Measurements from ENCODE around the gene INSC.

The INSC gene

DNA sequence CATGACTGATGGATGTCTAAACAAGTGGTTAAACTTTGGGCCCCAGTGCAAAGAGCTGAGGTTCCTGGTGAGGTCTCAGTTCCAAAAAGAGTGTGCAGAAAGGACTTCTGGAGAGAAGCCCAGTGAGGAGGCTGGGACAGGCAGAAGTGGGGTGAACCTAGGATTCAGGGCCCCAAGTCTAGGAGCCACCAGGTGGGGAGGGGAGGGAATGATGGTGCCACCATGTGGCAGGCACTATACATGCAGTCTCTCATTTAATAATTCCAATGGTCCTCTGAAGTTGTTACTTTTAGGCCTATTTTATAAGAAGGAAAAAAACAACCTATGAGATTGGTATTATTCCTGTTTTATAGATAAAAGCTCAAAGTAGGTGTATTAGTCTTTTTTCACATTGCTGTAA is 102.0 kb downstream of the INSC start:
- DNase-seq (ENCODE audit: low read depth in 2 of 2), result no peak

DNA sequence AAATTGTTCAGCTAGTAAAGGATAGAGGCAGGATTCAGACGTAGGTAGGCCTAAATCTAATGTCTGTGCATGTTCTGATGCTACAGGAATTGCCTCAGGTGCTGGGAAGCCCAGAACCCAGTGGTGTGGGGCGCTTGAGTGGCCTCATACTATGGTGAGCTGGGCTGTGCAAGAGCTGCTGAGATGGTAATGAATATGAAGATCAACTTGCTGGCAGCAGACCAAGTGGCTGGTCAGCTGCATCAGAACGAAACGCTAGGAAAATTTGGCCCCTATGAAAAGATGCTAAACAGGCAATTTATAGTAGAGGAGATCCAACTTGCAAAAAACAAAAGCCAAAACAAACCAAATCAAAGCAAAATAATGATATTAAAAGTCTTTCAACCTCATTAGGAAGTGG is 102.7 kb downstream of the INSC start:
- no peak for DNase-seq (ENCODE audit: low read depth in 2 of 2)

DNA sequence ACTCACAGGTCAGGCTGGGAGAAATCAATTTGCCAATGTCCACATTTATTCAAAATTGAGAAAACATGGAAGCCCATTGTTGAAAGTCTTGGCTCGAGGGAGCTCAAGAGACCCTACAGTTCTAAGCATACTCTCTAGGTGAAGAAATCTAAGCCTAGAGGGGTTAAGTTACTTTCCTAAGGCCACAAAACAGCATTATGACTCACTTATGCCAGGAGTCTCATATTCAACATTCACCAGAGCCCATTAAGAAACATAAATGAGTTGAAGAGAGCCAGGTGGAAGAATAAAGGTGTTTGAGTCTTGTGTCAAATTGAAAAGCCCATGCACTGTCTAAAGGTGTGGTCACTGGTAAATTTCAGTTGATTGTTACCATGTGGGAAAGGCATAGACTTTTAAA is 108.1 kb downstream of the INSC start:
- DNase-seq (ENCODE audit: low read depth in 2 of 2), result no peak

DNA sequence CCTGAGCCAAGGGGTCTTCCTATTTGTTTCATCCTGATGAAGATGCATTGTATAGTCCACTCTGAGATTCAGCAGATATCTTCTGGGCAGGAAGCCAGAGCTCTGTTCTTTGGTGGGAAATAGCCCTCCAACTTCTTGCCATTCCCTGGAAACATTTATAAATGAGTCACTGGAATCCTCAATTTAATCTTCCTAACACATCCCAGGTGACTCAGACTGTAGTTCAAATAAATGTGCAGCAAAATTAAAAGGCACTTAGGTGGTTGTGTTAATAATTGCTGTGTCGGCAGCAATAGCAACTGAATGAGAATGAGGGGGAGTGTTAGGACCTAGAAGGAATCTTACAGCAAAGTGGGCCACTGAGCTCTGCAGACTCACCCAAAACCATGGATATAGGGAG is 108.6 kb downstream of the INSC start:
- DNase-seq (ENCODE audit: low read depth in 2 of 2), result no peak

DNA sequence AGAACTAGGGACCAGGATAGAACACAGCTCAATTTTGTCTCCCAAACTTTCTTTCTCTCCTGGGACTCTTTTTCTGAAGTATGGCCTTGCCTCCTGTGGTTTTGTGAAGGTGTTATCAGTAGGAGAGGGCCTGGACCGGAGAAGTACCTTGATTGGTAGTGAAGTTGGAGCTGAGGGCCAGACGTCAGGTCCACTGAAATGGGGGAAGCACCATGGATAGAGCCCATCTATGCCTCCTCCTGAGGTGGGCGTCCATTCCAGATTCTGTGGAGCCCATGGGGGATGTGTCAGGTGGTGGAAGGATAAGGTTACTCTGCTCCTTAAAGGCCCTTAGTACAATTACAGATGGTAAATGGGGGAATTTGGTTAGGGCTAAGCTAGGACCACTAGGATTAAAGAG is 109.7 kb downstream of the INSC start:
- no peak for DNase-seq (ENCODE audit: low read depth in 2 of 2)

- no peak for DNase-seq (ENCODE audit: low read depth in 2 of 2)
Observed at GRCh38 chr11:15227011-15227410, 112.3 kb downstream of the INSC start.

- no peak for DNase-seq (ENCODE audit: low read depth in 2 of 2)
Observed at GRCh38 chr11:15228331-15228849, 113.7 kb downstream of the INSC start.

DNA sequence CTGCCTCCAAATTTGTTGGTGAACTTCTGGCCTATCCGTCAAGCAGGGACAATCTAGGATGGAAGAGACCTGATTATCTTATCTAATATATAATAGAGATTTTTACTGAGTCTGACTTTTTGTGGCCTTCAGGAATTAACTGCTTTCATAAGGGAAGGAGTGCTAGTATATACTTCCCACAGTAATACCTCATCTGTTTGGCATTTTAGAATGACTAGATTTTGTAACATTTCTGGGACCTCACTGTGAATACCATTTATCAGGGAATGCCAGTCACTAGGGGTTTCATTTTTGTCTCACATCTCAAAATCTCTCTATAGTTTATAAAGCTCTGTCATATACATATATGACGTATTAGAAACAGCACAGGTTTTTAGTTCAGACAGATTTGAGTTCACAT is 114.3 kb downstream of the INSC start:
- DNase-seq (ENCODE audit: low read depth in 2 of 2), result no peak

DNA sequence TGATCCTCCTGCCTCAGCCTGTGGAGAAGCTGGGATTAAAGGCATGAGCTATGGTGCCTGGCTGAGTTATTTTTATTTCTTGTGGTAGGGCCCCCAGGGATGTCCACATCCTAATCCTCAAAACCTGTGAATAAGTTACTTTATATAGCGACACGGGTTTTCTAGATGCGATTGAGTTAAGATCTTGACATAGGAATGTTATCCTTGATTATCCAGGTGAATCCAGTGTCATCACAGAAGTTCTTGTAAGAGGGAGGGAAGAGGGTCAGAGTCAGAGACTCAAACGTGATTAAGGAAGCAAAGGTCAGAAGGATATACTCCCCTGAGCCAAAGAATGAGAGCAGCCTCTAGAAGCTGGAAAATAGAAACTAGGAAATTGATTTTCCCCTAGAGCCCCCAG is 117.8 kb downstream of the INSC start:
- DNase-seq (ENCODE audit: low read depth in 2 of 2), result no peak

DNA sequence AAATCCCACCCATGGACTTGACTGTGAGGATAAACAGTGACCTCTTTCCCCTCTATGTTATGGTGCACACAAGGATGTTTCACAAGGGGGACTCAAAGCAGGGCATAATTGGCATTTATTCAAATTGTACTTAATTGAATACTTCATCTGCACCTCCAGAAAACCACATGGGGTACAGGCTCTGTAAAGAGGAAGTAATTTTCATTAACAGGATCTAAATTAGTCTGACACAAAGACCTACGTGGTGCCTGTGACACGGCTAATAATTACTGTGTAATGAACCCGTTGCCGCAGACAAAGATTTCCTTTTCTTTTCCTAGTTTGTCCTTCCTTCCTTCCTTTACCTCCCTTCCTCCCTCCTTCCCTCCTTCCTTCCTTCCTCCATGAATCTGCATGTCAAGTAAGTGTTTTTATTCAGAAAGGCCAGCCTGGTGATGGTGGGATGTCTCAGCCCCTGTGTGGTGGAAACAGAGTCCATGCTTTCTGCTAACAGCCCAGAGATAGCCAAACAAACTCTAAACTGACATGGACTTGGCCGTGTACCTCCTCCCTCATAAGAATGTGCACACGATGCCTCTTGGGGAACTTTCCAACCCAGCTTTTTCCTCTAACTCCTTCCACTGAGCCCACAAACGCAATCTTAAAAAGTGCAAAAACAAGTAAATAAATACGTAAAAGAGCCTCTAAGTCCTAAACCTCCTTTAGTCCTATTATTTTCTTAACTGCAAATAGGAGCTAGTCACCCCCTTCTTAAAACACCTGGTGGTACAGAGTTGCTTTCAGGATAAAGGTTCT is 118.8 kb downstream of the INSC start:
- DNase-seq (ENCODE audit: low read depth in 2 of 2), result no peak

GRCh38 chr11:15234796-15235195 is 120.1 kb downstream of the INSC start:
- no peak for DNase-seq (ENCODE audit: low read depth in 2 of 2)

DNA sequence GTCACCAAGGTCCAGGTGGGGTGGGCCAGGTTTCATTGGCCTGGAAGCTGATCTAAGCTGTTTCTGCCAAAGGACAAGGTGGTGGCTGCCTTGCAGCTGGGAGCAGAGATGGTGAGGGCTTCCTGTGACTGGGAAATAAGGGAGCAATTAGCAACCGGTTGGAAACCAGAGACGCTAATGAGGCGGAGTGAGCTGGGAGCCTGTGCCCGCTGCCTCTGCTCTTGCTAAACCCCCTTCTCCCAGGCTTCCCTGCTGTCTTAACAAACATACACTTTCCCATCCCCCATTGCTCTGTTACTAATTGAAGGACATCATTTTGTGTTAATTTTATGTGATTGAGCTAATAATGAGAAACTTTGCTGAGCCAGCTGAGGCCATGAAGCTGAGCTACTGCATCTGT is 121.8 kb downstream of the INSC start:
- DNase-seq (ENCODE audit: low read depth in 2 of 2), result no peak

- DNase-seq (ENCODE audit: low read depth in 2 of 2), result no peak
Observed at GRCh38 chr11:15238856-15239255, 124.1 kb downstream of the INSC start.

DNA sequence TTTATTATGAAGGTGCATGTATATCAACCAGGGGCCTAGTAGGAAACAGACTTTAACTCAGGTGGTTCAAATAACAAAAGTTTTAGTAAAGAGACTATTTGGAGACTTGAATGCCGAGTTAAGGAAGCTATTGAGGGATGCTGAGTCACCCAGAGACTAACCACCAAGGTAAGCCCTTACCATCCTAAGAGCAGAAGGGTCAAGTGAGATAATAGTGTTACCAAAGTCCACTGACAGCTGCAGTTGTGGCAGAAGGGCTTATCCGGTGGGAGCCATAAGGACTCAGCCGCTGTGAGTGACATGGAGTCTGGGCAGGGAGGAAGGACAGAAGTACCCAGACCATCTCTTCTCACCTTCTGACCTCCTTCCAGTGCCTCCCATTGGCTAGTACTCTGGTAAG is 134.0 kb downstream of the INSC start:
- DNase-seq (ENCODE audit: low read depth in 2 of 2), result no peak

DNA sequence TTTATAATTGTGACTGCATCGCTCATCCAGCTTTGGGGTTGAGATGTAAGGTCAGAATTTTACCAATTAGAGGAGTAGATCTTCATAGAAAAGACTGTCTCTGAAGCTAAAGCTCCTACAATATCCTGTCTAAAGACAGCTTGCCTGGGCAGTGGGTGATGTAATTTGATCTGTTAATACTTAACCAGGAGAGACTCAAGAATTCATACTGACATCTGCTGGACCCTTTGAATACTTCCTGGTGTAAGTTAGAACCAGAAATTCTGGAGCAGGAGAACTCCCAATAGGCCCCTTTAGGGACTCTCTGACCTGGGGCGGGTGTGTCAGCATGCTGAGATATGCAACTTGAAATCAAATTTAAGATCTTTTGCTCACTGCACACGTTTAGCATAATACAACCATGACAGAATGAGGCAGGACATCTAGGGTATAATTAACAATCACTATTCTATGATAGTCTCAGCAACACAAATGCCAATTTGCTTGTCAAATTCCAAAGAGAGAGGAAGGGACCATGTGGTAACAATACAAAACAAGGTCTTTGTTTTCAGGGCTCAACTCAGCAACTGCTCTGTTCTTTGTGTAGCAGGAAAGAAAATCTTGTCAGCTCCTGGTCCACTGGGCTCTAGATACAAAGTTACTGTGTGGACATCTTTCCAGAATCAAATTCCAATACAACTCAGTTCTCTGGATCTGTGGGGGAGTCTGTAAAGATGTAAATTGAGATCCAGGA is 143.9 kb downstream of the INSC start:
- no peak for DNase-seq (ENCODE audit: low read depth in 2 of 2)

GRCh38 chr11:15266999-15267398 is 152.3 kb downstream of the INSC start:
- DNase-seq (ENCODE audit: low read depth in 2 of 2), result no peak

- DNase-seq (ENCODE audit: low read depth in 2 of 2), result no peak
Observed at GRCh38 chr11:15268598-15268997, 153.9 kb downstream of the INSC start.

DNA sequence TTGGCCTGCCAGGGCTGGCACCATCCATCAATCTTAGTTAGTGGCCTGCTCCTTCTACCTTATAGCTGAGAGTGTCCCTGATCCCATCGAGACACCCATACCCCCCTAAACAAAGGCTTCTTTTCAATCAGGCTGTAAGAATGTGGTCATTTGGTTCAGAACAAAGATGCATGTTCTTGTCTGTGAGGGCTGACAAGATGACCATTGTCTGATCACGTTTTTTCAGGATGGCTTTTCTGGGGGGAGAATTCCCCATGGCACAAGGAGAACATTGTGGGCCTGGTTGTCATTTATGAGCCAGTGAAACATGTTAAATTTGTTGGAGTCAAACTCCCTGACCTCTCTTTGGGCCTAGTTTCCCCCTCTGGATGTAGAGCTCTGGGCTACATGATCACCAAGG is 160.4 kb downstream of the INSC start:
- DNase-seq (ENCODE audit: low read depth in 2 of 2), result no peak

GRCh38 chr11:15276621-15277020 is 161.9 kb downstream of the INSC start:
- no peak for DNase-seq (ENCODE audit: low read depth in 2 of 2)

DNA sequence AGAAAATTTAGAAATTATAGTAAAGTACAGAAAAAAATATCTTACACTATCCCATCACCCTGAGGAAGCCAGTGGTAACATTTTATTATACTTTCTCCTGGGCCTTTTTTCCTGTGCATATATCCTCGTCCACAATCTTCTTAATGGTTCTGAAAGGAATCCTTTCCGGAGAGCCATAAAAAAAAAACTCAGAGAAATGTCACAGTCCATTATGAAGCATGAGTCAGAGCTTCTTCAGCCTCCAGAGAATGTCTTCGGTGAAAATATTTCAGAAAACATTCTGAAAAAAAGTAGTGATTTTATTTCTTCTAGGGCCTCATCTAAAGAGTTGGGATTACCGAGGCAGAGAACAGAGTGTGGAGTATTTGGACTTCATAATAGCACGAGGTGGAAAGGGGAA is 163.4 kb downstream of the INSC start:
- DNase-seq (ENCODE audit: low read depth in 2 of 2), result no peak

- DNase-seq (ENCODE audit: low read depth in 2 of 2), result no peak
Observed at GRCh38 chr11:15280393-15280792, 165.7 kb downstream of the INSC start.

DNA sequence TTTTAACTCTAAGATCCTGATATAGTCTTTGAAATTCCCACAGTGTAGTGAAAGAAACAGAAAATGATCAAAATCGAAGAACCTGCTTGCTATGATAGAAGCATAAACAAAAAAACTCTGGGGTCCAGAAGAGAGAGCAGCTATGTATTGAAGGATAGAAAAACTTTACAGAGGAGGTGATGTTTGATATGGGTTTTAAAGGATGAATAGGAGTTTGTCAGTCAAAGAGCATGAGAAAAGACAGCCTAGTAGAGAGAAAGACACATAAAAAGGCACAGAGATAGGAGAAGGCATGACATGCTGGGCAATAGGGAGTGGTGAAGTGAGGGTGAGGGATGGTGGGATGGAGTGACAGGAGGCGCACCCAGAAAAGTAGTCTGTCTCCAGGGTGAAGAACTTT is 168.0 kb downstream of the INSC start:
- DNase-seq (ENCODE audit: low read depth in 2 of 2), result no peak

- DNase-seq (ENCODE audit: low read depth in 2 of 2), result no peak
Observed at GRCh38 chr11:15286465-15286864, 171.7 kb downstream of the INSC start.
